A549 (cell line): Measurements from ENCODE around the gene JAKMIP2. TPM values are rescaled to one million over a fixed set of nuclear protein-coding genes. Genes with fewer than 3 reads are reported as not detected.

ENCODE experiments used
- ATAC-seq, 2 experiments: fragments of 200-7000 bp in 1 of 2; fragments of >200 bp in 1 of 2; cut with Nextera tagmentation in 1 of 2; cut with Tn5 transposase in 1 of 2; 3 replicates each; pipeline versions ENCODE4 v1.8.0 to v1.9.1; 2018 to 2020; ENCODE audit warnings: mild to moderate bottlenecking in 1 of 2, moderate library complexity in 1 of 2
- CTCF ChIA-PET: fragments of 300-600 bp; sonication (Branson Sonifier 250); formaldehyde crosslinking; extraction: SDS; loops from one replicate; lab custom pipeline; 2021; ENCODE audit warnings: antibody characterized with exemption, inconsistent platforms; lab: Yijun Ruan, JAX
- POLR2A ChIA-PET: fragments of 350-600 bp; formaldehyde crosslinking; extraction: SDS; loops from one replicate; lab custom pipeline; 2021; ENCODE audit warnings: antibody characterized with exemption, inconsistent platforms; lab: Yijun Ruan, JAX
- DNase-seq, 2 experiments: peaks; one replicate each; pipeline versions ENCODE4 v3.0.0 to v3.0.0-alpha.2; 2011 to 2016; ENCODE audit warnings: low read depth in 1 of 2, low spot score in 1 of 2
- FAIRE-seq: peaks from 2 replicates; lab custom pipeline; 2011; peaks lifted over from hg19 to GRCh38; lab: Jason Lieb, UNC
- H3K27ac ChIP-seq, 2 experiments: fragments of >200 bp; sonication (Bioruptor Twin); formaldehyde crosslinking; 3 replicates each; pipeline ENCODE4 v1.5.1; 2016 to 2017
- H3K4me1 ChIP-seq: fragments of >200 bp; sonication (Bioruptor Twin); formaldehyde crosslinking; 3 replicates; pipeline ENCODE4 v1.6.1; 2016
- H3K4me2 ChIP-seq: fragments of >200 bp; sonication (Bioruptor Twin); formaldehyde crosslinking; 3 replicates; pipeline ENCODE4 v1.6.1; 2016
- H3K4me3 ChIP-seq: fragments of >200 bp; sonication (Bioruptor Twin); formaldehyde crosslinking; 3 replicates; pipeline ENCODE4 v1.5.1; 2016
- H3K9me3 ChIP-seq: fragments of >200 bp; sonication (Bioruptor Twin); formaldehyde crosslinking; 3 replicates; pipeline ENCODE4 v1.6.1; 2016
- CBX2 ChIP-seq: fragments of 200-600 bp; sonication (generic); IDR thresholded peaks from 2 replicates; pipeline ENCODE4 v1.6.1; 2016; ENCODE audit warnings: low read depth, mild to moderate bottlenecking, borderline replicate concordance
- CBX8 ChIP-seq: fragments of 200-600 bp; sonication (generic); IDR thresholded peaks from 2 replicates; pipeline ENCODE4 v1.6.1; 2016
- CHD4 ChIP-seq: fragments of 200-600 bp; sonication (generic); IDR thresholded peaks from 2 replicates; pipeline ENCODE4 v1.6.1; 2016; ENCODE audit warnings: antibody characterized with exemption, mild to moderate bottlenecking, borderline replicate concordance
- EHF ChIP-seq: fragments of 250-450 bp; sonication (Bioruptor Pico); IDR thresholded peaks from 2 replicates; pipeline ENCODE4 v1.5.0; 2020; ENCODE audit warnings: mild to moderate bottlenecking
- HDAC2 ChIP-seq: fragments of 200-600 bp; sonication (generic); IDR thresholded peaks from 2 replicates; pipeline ENCODE4 v1.6.1; 2016
- HOXB5 ChIP-seq: fragments of 250-450 bp; sonication (Bioruptor Pico); IDR thresholded peaks from 2 replicates; pipeline ENCODE4 v1.5.0; 2020; ENCODE audit warnings: mild to moderate bottlenecking, moderate library complexity
- JUN ChIP-seq, 2 experiments: fragments of >200 bp; sonication (Bioruptor Twin); formaldehyde crosslinking; IDR thresholded peaks; 2 replicates in 1 of 2; 3 replicates in 1 of 2; pipeline ENCODE4 v1.6.1; 2016 to 2017
- JUNB ChIP-seq: fragments of >200 bp; sonication (Bioruptor Twin); formaldehyde crosslinking; IDR thresholded peaks from 2 replicates; pipeline ENCODE4 v1.6.1; 2016
- KDM1A ChIP-seq: fragments of 200-600 bp; sonication (generic); IDR thresholded peaks from 2 replicates; pipeline ENCODE4 v1.6.1; 2016; ENCODE audit warnings: low read depth, mild to moderate bottlenecking
- KDM5A ChIP-seq: fragments of 200-600 bp; sonication (generic); IDR thresholded peaks from 2 replicates; pipeline ENCODE4 v1.6.1; 2016; ENCODE audit warnings: antibody characterized with exemption, mild to moderate bottlenecking
- MAFK ChIP-seq: fragments of 450-650 bp; IDR thresholded peaks from 2 replicates; pipeline ENCODE4 v1.6.1; 2014; ENCODE audit not compliant: partially characterized antibody
- NPAS2 ChIP-seq: fragments of 250-450 bp; sonication (Bioruptor Pico); IDR thresholded peaks from 2 replicates; pipeline ENCODE4 v1.8.0; 2022; ENCODE audit warnings: mild to moderate bottlenecking, moderate library complexity, borderline replicate concordance
- POLR2A ChIP-seq: IDR thresholded peaks from 2 replicates; pipeline ENCODE4 v1.6.1; 2012; ENCODE audit warnings: mild to moderate bottlenecking, low read length
- POLR2AphosphoS2 ChIP-seq: conservative IDR thresholded peaks from 2 replicates; pipeline ENCODE4 v1.6.1; 2012; ENCODE audit warnings: low read length, improper control_type of control experiment, inconsistent platforms
- RARB ChIP-seq: fragments of 250-450 bp; sonication (Bioruptor Pico); IDR thresholded peaks from 2 replicates; pipeline ENCODE4 v1.8.0; 2021; ENCODE audit warnings: mild to moderate bottlenecking, moderate library complexity
- RFX5 ChIP-seq: fragments of 450-650 bp; IDR thresholded peaks from 2 replicates; pipeline ENCODE4 v1.7.1; 2014; ENCODE audit warnings: antibody characterized with exemption, mild to moderate bottlenecking, moderate library complexity
- ZC3H11A ChIP-seq: fragments of 450-650 bp; IDR thresholded peaks from 2 replicates; pipeline ENCODE4 v1.6.1; 2014; ENCODE audit warnings: antibody characterized with exemption, mild to moderate bottlenecking
- ZFP36 ChIP-seq: fragments of 450-650 bp; IDR thresholded peaks from 2 replicates; pipeline ENCODE4 v1.6.1; 2014; ENCODE audit warnings: borderline replicate concordance; ENCODE audit not compliant: partially characterized antibody
- ZNF302 ChIP-seq: fragments of 250-450 bp; sonication (Bioruptor Pico); IDR thresholded peaks from 2 replicates; pipeline ENCODE4 v1.9.0; 2021; ENCODE audit warnings: inconsistent platforms, mild to moderate bottlenecking, moderate library complexity
- ZSCAN20 ChIP-seq: fragments of 250-450 bp; sonication (Bioruptor Pico); IDR thresholded peaks from 2 replicates; pipeline ENCODE4 v1.8.0; 2022; ENCODE audit warnings: mild to moderate bottlenecking, moderate library complexity
- WGBS: methylation state at CpG from one replicate; pipeline ENCODE4 v1.1.6; 2017; ENCODE audit errors: missing lambda C conversion rate; 5-methylcytosine and 5-hydroxymethylcytosine counted together
- polyA plus RNA-seq, 4 experiments: library from polyadenylated mRNA; depleted of rRNA in 3 of 4; stranded (reverse); fragments of >200 nt; fragmentation: RNase III in 1 of 4; extraction: RNeasy Plus Mini Kit Qiagen cat#74134 plus additional on column Dnase treatment in 1 of 4; gene quantifications; 2 replicates in 3 of 4; 3 replicates in 1 of 4; pipeline ENCODE4 v1.2.3, GENCODE V29; 2011 to 2017
- TF ChIP-seq, protein P1 (sequence below): fragments of 250-450 bp; sonication (Bioruptor Pico); IDR thresholded peaks from 2 replicates; pipeline ENCODE4 v1.5.0; 2020; ENCODE audit warnings: low read depth, mild to moderate bottlenecking, moderate library complexity
- TF ChIP-seq, protein P2 (sequence below): fragments of 250-450 bp; sonication (Bioruptor Pico); IDR thresholded peaks from 2 replicates; pipeline ENCODE4 v1.5.0; 2021; ENCODE audit warnings: mild to moderate bottlenecking, moderate library complexity, borderline replicate concordance
- TF ChIP-seq, protein P3 (sequence below): IDR thresholded peaks from 2 replicates; pipeline ENCODE4 v1.6.1; 2012
- TF ChIP-seq, protein P4 (sequence below): fragments of 450-650 bp; IDR thresholded peaks from 2 replicates; pipeline ENCODE4 v1.6.1; 2014; ENCODE audit warnings: antibody characterized with exemption
- TF ChIP-seq, protein P5 (sequence below): fragments of 200-600 bp; sonication (generic); IDR thresholded peaks from 2 replicates; pipeline ENCODE4 v1.6.1; 2016; ENCODE audit warnings: antibody characterized with exemption, mild to moderate bottlenecking, moderate library complexity
- TF ChIP-seq, protein P6 (sequence below): IDR thresholded peaks from 2 replicates; pipeline ENCODE4 v1.6.1; 2012; ENCODE audit warnings: low read depth, borderline replicate concordance

JAKMIP2 gene
- polyA plus RNA-seq, 2 of the 4 experiments (the other 2 are of a cell fraction) = 0.01 TPM; not detected in 1

DNA sequence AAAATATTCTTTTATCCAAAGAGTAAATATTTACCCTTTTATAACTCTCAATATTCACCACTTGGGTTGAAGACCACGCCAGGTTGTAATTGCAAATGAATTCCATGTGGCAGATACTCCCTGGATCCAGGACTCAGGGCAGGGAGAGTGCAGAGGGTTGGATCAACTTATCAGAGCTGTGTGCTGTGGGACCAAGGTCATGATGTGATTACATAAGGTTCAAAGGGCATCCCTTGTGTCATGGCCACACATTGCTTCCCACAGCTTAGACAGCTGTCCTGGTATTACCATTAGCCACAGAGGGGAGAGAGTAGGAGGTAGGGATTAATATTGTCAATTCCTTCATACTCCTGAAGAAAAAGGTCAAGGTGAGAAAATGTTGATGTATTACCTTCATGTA, 133.9 kb downstream of the JAKMIP2 start:
- ChIA-PET CTCF (no interaction called here), POLR2A (no interaction called here)
- ATAC-seq (no peak), DNase-seq (no peak), FAIRE-seq (no peak)
- 0% methylated on average over 1 of the region's 1 CpG for WGBS
- TF ChIP-seq HOXB5 (no peak), ZSCAN20 (no peak), POLR2A (no peak), RARB (CRISPR knock-in tag) (no peak), KDM5A (no peak), CBX2 (no peak), EHF (no peak), JUN (IDR thresholded peaks at IDR 0.05) (no peak), POLR2AphosphoS2 (no peak), KDM1A (no peak), MAFK (no peak), NPAS2 (CRISPR knock-in tag) (no peak), RFX5 (no peak), JUNB (no peak)
- TF ChIP-seq, protein P1, sequence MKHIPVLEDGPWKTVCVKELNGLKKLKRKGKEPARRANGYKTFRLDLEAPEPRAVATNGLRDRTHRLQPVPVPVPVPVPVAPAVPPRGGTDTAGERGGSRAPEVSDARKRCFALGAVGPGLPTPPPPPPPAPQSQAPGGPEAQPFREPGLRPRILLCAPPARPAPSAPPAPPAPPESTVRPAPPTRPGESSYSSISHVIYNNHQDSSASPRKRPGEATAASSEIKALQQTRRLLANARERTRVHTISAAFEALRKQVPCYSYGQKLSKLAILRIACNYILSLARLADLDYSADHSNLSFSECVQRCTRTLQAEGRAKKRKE = no peak
- TF ChIP-seq, protein P2, sequence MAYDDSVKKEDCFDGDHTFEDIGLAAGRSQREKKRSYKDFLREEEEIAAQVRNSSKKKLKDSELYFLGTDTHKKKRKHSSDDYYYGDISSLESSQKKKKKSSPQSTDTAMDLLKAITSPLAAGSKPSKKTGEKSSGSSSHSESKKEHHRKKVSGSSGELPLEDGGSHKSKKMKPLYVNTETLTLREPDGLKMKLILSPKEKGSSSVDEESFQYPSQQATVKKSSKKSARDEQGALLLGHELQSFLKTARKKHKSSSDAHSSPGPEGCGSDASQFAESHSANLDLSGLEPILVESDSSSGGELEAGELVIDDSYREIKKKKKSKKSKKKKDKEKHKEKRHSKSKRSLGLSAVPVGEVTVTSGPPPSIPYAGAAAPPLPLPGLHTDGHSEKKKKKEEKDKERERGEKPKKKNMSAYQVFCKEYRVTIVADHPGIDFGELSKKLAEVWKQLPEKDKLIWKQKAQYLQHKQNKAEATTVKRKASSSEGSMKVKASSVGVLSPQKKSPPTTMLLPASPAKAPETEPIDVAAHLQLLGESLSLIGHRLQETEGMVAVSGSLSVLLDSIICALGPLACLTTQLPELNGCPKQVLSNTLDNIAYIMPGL (CRISPR knock-in tag) = no peak
- TF ChIP-seq, protein P3, sequence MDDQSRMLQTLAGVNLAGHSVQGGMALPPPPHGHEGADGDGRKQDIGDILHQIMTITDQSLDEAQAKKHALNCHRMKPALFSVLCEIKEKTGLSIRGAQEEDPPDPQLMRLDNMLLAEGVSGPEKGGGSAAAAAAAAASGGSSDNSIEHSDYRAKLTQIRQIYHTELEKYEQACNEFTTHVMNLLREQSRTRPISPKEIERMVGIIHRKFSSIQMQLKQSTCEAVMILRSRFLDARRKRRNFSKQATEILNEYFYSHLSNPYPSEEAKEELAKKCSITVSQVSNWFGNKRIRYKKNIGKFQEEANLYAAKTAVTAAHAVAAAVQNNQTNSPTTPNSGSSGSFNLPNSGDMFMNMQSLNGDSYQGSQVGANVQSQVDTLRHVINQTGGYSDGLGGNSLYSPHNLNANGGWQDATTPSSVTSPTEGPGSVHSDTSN = no peak
- no peak overlapping the region for H3K4me2 ChIP-seq
- H3K27ac ChIP-seq = no peak overlapping the region
- H3K9me3 ChIP-seq = no peaks in the 10 kb centered on the region
- H3K4me3 ChIP-seq = no peak overlapping the region
- H3K4me1 ChIP-seq = no peaks in the 10 kb centered on the region

DNA sequence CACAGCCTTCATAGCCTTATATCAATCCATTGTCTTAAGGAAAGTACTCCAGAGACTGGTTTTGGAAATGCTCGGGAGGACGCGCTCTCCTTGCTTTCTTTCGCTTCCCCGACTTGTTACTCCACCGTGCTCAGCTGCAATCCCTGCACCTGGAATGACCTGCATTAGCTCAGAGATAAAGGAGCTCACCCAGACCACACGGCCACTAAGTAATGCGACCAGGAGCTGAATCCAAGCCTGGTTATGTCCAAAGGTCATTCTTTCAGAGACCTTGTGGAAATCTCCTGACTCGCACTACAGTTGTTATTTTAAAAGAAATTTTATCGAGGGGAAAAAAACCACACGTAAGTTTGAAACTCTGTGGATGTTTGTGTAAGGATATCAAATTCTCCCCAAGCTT, 137.3 kb downstream of the JAKMIP2 start:
- TF ChIP-seq HOXB5 (no peak), EHF (no peak), POLR2A (no peak), ZSCAN20 (no peak), ZC3H11A (no peak), NPAS2 (CRISPR knock-in tag) (no peak)
- TF ChIP-seq, protein P4, sequence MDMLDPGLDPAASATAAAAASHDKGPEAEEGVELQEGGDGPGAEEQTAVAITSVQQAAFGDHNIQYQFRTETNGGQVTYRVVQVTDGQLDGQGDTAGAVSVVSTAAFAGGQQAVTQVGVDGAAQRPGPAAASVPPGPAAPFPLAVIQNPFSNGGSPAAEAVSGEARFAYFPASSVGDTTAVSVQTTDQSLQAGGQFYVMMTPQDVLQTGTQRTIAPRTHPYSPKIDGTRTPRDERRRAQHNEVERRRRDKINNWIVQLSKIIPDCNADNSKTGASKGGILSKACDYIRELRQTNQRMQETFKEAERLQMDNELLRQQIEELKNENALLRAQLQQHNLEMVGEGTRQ = no peak
- WGBS = 36% methylated on average over 11 of the region's 11 CpGs
- DNase-seq (no peak), FAIRE-seq (no peak), ATAC-seq (no peak)
- CTCF ChIA-PET = no interaction called here
- no peak overlapping the region for H3K4me2 ChIP-seq
- no peak overlapping the region for H3K4me3 ChIP-seq
- no peaks in the 10 kb centered on the region for H3K4me1 ChIP-seq
- POLR2A ChIA-PET = no interaction called here
- H3K9me3 ChIP-seq = no peaks in the 10 kb centered on the region
- H3K27ac ChIP-seq = no peak overlapping the region

DNA sequence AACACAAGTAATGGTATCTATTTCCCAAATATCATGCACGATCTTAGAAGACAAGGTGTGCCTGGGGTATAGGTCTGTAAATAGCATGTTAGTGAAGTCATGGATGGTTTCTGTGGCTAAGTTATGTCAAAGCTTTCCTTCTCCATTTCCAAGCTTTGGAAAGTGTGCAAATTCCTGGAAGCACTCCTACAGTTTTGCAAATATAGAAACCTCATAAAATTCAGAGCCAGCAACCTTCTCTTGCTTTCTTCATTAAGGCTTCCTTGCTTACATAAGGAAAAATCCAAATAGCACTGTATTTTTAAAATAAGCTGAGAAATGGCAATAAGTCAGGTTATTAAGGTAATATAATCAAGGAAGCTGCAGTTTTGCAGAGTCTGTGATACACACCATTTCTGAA, 138.1 kb downstream of the JAKMIP2 start:
- WGBS = 0% methylated on average over 1 of the region's 1 CpG
- ATAC-seq (no peak), FAIRE-seq (no peak), DNase-seq (no peak)
- H3K4me3 ChIP-seq = no peak overlapping the region
- H3K9me3 ChIP-seq = no peaks in the 10 kb centered on the region
- ChIA-PET POLR2A (no interaction called here), CTCF (no interaction called here)
- H3K27ac ChIP-seq = no peak overlapping the region
- H3K4me1 ChIP-seq = no peaks in the 10 kb centered on the region
- H3K4me2 ChIP-seq = no peak overlapping the region
- no peak for TF ChIP-seq ZFP36
- TF ChIP-seq, protein P5, sequence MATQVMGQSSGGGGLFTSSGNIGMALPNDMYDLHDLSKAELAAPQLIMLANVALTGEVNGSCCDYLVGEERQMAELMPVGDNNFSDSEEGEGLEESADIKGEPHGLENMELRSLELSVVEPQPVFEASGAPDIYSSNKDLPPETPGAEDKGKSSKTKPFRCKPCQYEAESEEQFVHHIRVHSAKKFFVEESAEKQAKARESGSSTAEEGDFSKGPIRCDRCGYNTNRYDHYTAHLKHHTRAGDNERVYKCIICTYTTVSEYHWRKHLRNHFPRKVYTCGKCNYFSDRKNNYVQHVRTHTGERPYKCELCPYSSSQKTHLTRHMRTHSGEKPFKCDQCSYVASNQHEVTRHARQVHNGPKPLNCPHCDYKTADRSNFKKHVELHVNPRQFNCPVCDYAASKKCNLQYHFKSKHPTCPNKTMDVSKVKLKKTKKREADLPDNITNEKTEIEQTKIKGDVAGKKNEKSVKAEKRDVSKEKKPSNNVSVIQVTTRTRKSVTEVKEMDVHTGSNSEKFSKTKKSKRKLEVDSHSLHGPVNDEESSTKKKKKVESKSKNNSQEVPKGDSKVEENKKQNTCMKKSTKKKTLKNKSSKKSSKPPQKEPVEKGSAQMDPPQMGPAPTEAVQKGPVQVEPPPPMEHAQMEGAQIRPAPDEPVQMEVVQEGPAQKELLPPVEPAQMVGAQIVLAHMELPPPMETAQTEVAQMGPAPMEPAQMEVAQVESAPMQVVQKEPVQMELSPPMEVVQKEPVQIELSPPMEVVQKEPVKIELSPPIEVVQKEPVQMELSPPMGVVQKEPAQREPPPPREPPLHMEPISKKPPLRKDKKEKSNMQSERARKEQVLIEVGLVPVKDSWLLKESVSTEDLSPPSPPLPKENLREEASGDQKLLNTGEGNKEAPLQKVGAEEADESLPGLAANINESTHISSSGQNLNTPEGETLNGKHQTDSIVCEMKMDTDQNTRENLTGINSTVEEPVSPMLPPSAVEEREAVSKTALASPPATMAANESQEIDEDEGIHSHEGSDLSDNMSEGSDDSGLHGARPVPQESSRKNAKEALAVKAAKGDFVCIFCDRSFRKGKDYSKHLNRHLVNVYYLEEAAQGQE = no peak
- no peak for TF ChIP-seq JUN (IDR thresholded peaks at IDR 0.05)
- no peak for TF ChIP-seq HDAC2
- TF ChIP-seq, protein P6, sequence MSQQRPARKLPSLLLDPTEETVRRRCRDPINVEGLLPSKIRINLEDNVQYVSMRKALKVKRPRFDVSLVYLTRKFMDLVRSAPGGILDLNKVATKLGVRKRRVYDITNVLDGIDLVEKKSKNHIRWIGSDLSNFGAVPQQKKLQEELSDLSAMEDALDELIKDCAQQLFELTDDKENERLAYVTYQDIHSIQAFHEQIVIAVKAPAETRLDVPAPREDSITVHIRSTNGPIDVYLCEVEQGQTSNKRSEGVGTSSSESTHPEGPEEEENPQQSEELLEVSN = no peak
- TF ChIP-seq, protein P1 = no peak
- TF ChIP-seq KDM1A = no peak
- no peak for TF ChIP-seq CBX8
- TF ChIP-seq ZNF302 = no peak
- TF ChIP-seq CHD4 = no peak
- no peak for TF ChIP-seq POLR2A
